GM12874 (cell line): ENCODE results near the gene CPZ.

Experiments used
- TF ChIP-seq, protein P1 (sequence below): IDR thresholded peaks from 2 replicates; pipeline ENCODE4 v1.5.1; 2011; ENCODE audit warnings: low read depth, mild to moderate bottlenecking, control low read depth, low read length, moderate library complexity; ENCODE audit not compliant: insufficient read depth

CPZ gene

DNA sequence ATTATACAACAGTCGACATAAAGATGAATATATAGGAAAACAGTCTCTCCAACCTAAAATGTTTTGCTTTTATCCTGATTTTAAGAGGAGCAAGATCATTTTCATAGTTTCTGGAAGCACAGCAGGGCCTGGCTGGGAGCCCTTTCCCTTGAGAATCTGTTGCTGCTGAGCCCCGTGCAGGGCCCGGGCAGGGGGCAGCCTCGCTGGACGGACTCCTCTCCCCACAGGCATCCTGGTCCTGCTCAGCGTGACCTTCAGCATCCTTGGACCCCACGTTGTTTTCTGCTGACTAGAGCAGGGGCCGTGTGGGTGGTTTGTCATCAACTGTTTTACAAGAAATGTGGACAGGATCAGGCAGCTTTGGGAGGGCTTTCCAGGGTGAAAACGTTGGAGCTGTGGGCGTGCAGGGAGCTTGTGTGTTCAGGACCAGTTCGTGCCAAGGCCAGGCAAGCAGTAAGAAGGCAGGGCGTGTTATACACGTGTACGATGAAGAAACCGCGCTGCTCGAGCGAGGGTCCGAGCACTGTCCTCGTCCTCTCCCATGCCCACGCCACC, 25.0 kb downstream of the CPZ start:
- TF ChIP-seq, protein P1, sequence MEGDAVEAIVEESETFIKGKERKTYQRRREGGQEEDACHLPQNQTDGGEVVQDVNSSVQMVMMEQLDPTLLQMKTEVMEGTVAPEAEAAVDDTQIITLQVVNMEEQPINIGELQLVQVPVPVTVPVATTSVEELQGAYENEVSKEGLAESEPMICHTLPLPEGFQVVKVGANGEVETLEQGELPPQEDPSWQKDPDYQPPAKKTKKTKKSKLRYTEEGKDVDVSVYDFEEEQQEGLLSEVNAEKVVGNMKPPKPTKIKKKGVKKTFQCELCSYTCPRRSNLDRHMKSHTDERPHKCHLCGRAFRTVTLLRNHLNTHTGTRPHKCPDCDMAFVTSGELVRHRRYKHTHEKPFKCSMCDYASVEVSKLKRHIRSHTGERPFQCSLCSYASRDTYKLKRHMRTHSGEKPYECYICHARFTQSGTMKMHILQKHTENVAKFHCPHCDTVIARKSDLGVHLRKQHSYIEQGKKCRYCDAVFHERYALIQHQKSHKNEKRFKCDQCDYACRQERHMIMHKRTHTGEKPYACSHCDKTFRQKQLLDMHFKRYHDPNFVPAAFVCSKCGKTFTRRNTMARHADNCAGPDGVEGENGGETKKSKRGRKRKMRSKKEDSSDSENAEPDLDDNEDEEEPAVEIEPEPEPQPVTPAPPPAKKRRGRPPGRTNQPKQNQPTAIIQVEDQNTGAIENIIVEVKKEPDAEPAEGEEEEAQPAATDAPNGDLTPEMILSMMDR, result no peak

GRCh38 chr4:8618421-8618820, 25.9 kb downstream of the CPZ start:
- TF ChIP-seq, protein P1, result no peak

DNA sequence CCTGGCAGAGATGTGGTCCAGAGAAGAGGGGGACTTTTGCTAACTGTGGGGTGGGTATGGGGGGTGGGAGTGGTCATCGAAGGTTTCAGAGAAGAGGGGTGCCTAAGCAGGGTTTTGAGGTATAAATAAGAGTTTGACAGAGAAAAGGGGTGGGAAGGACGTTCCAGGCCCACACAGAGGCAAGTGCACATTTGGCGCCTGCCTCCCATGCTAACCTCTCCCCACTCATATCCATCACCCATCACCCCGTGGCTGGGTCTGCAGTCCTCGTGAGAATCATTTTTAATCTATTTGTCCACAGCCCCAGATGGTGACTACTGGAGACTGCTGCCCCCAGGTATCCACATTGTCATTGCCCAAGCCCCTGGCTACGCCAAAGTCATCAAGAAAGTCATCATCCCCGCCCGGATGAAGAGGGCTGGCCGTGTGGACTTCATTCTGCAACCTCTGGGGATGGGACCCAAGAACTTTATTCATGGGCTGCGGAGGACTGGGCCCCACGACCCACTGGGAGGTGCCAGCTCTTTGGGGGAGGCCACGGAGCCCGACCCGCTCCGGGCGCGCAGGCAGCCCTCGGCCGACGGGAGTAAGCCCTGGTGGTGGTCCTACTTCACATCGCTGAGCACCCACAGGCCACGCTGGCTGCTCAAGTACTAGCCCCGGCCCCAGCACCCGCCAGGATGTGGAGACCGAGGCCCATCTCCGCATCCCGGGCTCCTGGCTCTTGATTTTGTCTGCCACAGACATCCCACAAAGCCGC, 26.6 kb downstream of the CPZ start:
- TF ChIP-seq, protein P1, result no peak

DNA sequence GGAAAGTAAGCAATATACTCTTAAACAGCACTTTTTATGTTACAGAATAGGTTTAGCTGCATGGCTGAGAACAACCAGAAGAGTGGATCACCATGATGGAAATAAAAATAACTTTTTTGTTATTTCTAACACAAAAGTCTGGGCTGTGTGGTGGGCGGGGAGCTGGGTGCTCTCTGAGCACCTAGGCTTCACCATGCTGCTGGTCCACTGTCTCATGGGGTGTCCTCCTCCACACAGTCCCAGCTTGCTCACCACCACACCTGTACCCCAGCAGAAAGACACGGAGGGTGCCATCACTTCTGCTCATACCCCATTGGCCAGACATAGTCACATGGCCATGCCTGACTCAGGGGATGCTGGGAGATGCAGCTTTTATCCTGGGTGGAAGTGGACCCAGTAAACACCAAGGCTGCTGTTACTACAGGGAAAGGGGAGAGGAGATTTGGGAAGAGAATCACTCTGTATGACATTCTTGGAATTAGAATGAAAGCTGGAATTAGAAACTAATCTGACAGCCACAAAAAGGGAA, 45.0 kb downstream of the CPZ start:
- TF ChIP-seq, protein P1, result no peak

- TF ChIP-seq, protein P1, result no peak
These were observed 46.5 kb downstream of the CPZ start for GRCh38 chr4:8639021-8639420.

- TF ChIP-seq, protein P1, result no peak
These were observed 47.5 kb downstream of the CPZ start for GRCh38 chr4:8639777-8640720.

DNA sequence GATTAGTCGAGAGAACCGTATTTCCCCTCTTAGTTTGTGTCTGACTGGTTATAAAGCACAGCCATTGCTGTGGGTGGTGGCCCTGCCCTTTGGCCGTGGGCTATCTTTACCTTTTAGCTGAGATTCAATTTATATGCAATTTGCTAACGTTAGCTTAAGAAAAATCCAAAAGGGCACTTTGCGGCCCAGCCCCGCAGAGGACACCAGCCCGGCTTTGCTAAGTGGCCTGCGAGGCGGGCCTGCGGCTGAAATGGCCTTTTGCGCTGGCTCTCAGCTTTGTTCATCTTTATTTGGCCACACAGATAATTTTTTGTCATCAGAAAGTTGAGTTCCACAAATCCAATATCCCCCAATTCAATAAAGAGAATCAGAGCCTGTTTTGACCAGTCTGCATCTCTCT, 48.3 kb downstream of the CPZ start:
- TF ChIP-seq, protein P1, result no peak
